Measurements from ENCODE around the gene MEMO1. TPM values are rescaled to one million over a fixed set of nuclear protein-coding genes. Genes with fewer than 3 reads are reported as not detected.

The MEMO1 gene
- total and polyA plus RNA-seq, 9 of the 15 experiments (the other 6 are each of a cell fraction or from before 2014, with no cell fraction given), result 22.1 to 87.7 (median 61.2) TPM

- Histone ChIP-seq H3K9ac (ENCODE audit: insufficient read depth in 1 of 2, low read depth in 2 of 2, low read length in 2 of 2) (no peak overlapping the region), H3K27ac (ENCODE audit: extremely low read depth, low read depth, low read length) (no peak overlapping the region), H3K9me1 (ENCODE audit: control insufficient read depth, insufficient read depth, low read length) (no peaks in the 10 kb centered on the region), H3K4me1 (replicated peaks in 1 of 2; ENCODE audit: control insufficient read depth in 2 of 2, insufficient read depth in 2 of 2, low read length in 2 of 2) (no peaks in the 10 kb centered on the region), H3K4me2 (ENCODE audit: insufficient read depth, low read length) (no peak overlapping the region), H4K20me1 (replicated peaks; ENCODE audit: control insufficient read depth, insufficient read depth, low read length) (no peaks in the 10 kb centered on the region), H3K36me3 (ENCODE audit: control insufficient read depth, insufficient read depth, low read length) (peaks cover 39% of the 10 kb centered on the region; the same call in 2 of the 3 replicates), H2AFZ (ENCODE audit: low read depth, low read length) (no peak overlapping the region), H3K9me3 (replicated peaks; ENCODE audit: control insufficient read depth, insufficient read depth, low read depth, low read length) (no peaks in the 10 kb centered on the region), H3K27me3 (ENCODE audit: control insufficient read depth in 2 of 2, insufficient read depth in 2 of 2, low read length in 2 of 2) (no peaks in the 10 kb centered on the region), H3K4me3 (no peak overlapping the region), H3K79me2 (ENCODE audit: control insufficient read depth, insufficient read depth, low read length) (peaks cover 2% of the 10 kb centered on the region; the same call in 2 of the 3 replicates)
- DNase-seq (ENCODE audit: extremely low read depth in 1 of 4, low spot score in 3 of 4) (no peak), FAIRE-seq (no peak), ATAC-seq (no peak)
- intact Hi-C loops (cut with micrococcal nuclease), result loop anchor here (10.0 kb wide), 1 partner anchor 116 kb away; no protein-coding TSS in a partner anchor
- CTCF ChIA-PET (ENCODE audit: low intra/inter-chr PET ratio), result no interaction called here
- in situ Hi-C loops (cut with MboI), result no loop called here
- TF ChIP-seq CTCF (IDR thresholded peaks at IDR 0.05 in 2 of 3, conservative IDR thresholded peaks at IDR 0.05 in 1 of 3; ENCODE audit: insufficient read depth in 2 of 3, low read depth in 1 of 3, low read length in 3 of 3) (no peak), SREBF1 (IDR thresholded peaks at IDR 0.05; ENCODE audit: borderline replicate concordance, low read depth, low read length) (no peak), GATAD2A (IDR thresholded peaks at IDR 0.05) (no peak), SETDB1 (IDR thresholded peaks at IDR 0.05; ENCODE audit: low read length) (no peak), CUX1 (CRISPR knock-in tag; IDR thresholded peaks at IDR 0.05) (no peak), ZNF764 (CRISPR knock-in tag; IDR thresholded peaks at IDR 0.05; ENCODE audit: low read depth) (no peak), STAG1 (CRISPR knock-in tag; IDR thresholded peaks at IDR 0.05; ENCODE audit: borderline replicate concordance) (no peak), HNRNPUL1 (IDR thresholded peaks at IDR 0.05; ENCODE audit: low read length) (no peak), ZNF551 (CRISPR knock-in tag; IDR thresholded peaks at IDR 0.05) (no peak), PREB (CRISPR knock-in tag; IDR thresholded peaks at IDR 0.05) (no peak)
- POLR2A ChIA-PET, result no interaction called here
- no TSS peak for BruUV-seq (replicated peaks)
Observed at GRCh38 chr2:31889044-31889443, 121.8 kb downstream of the MEMO1 start.
